GM10248 (cell line): ENCODE results near the gene PCSK6.

ENCODE experiments used
- CTCF ChIA-PET: fragments of 300-600 bp; sonication (Branson Sonifier 250); formaldehyde crosslinking; extraction: SDS; loops from one replicate; lab custom pipeline; 2021; ENCODE audit warnings: antibody characterized with exemption; lab: Yijun Ruan, JAX
- POLR2A ChIA-PET: fragments of 350-650 bp; sonication (Branson Sonifier 250); formaldehyde crosslinking; extraction: SDS; loops from one replicate; lab custom pipeline; 2020; ENCODE audit warnings: antibody characterized with exemption; lab: Yijun Ruan, JAX
- DNase-seq: peaks from one replicate; pipeline ENCODE4 v3.0.0; 2012; ENCODE audit errors: extremely low spot score
- CTCF ChIP-seq: IDR thresholded peaks from 2 replicates; pipeline ENCODE4 v1.5.1; 2012; ENCODE audit warnings: mild to moderate bottlenecking, low read depth; ENCODE audit errors: extremely low read depth, missing control alignments, control extremely low read depth

The PCSK6 gene

GRCh38 chr15:101332061-101332467, 157.4 kb downstream of the PCSK6 start:
- ChIA-PET POLR2A (no interaction called here), CTCF (no interaction called here)
- TF ChIP-seq CTCF, result no peak
- DNase-seq, result no peak

GRCh38 chr15:101329867-101330380, 159.6 kb downstream of the PCSK6 start:
- CTCF ChIA-PET, result interaction anchor here (1.7 kb wide), 1 partner anchor 10 kb away, joined by 9 read pairs; no protein-coding TSS in a partner anchor
- POLR2A ChIA-PET, result no interaction called here
- no peak for DNase-seq
- no peak for TF ChIP-seq CTCF

GRCh38 chr15:101329309-101329863, 160.1 kb downstream of the PCSK6 start:
- ChIA-PET POLR2A (no interaction called here), CTCF (interaction anchor here (1.7 kb wide), 1 partner anchor 9 kb away, joined by 9 read pairs; no protein-coding TSS in a partner anchor)
- DNase-seq, result no peak
- no peak for TF ChIP-seq CTCF

GRCh38 chr15:101328001-101328400, 161.5 kb downstream of the PCSK6 start:
- TF ChIP-seq CTCF, result no peak
- POLR2A ChIA-PET, result no interaction called here

GRCh38 chr15:101327147-101327740, 162.3 kb downstream of the PCSK6 start:
- POLR2A ChIA-PET, result no interaction called here
- no peak for TF ChIP-seq CTCF
- CTCF ChIA-PET, result interaction anchor here (0.9 kb wide), 1 partner anchor 312 kb away, joined by 3 read pairs; no protein-coding TSS in a partner anchor
- DNase-seq, result no peak

More at GRCh38 chr15:101328001-101328400, 161.5 kb downstream of the PCSK6 start:
- no peak for DNase-seq
- CTCF ChIA-PET, result interaction anchor here (0.7 kb wide), 1 partner anchor 24 kb away, joined by 3 read pairs; no protein-coding TSS in a partner anchor

DNA sequence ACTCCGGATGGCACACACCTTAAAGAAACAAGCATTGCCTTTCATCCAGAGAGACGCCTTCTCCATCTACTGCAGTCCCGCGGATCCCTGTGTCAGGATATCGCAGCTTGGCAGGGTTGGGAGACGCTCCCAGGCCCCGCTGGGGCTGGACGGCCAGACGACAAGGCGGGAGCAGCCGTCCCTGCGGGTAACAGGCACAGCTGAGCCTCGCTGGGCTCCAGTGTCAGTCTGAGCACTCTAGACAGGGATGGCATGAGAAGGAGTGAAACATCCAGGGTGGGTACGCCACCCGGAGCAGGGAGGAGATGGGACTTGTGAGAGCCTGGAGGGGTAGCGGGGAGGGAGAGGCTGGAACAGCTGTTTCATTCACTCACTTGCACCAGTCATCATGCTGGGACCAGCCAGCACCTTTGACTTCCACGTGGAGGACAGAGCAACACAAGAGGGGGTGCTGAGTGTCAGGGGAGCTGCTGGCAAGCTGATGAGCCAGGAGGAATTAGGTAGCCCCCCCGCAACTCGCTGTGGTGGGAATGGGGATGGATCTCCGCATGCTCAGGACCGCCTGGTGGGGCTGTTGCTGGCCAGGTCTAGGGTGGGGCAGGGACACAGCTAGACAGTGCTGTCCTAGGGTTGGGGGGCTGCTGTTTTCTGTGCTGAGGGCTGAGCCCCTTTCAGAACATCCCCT, 162.9 kb downstream of the PCSK6 start:
- no peak for TF ChIP-seq CTCF
- no peak for DNase-seq
- ChIA-PET CTCF (interaction anchor here (0.9 kb wide), 1 partner anchor 313 kb away, joined by 3 read pairs; no protein-coding TSS in a partner anchor), POLR2A (no interaction called here)
